HG02885 (cell line): ENCODE results near the gene CALR.
A peak's percentile ranks its signal among the peaks of the same experiment; 100 is the strongest.
"Not testable (repeated sequence)": the region's sequence is repeated elsewhere in the genome, so short reads cannot be mapped to it uniquely, and the experiment has no call there.

Source experiments
- ATAC-seq: cut with Tn5 transposase; IDR thresholded peaks from one replicate; pipeline ENCODE4 v1.9.1; 2021; ENCODE audit warnings: mild to moderate bottlenecking; ENCODE audit not compliant: unreplicated experiment, poor library complexity

Gene CALR

DNA sequence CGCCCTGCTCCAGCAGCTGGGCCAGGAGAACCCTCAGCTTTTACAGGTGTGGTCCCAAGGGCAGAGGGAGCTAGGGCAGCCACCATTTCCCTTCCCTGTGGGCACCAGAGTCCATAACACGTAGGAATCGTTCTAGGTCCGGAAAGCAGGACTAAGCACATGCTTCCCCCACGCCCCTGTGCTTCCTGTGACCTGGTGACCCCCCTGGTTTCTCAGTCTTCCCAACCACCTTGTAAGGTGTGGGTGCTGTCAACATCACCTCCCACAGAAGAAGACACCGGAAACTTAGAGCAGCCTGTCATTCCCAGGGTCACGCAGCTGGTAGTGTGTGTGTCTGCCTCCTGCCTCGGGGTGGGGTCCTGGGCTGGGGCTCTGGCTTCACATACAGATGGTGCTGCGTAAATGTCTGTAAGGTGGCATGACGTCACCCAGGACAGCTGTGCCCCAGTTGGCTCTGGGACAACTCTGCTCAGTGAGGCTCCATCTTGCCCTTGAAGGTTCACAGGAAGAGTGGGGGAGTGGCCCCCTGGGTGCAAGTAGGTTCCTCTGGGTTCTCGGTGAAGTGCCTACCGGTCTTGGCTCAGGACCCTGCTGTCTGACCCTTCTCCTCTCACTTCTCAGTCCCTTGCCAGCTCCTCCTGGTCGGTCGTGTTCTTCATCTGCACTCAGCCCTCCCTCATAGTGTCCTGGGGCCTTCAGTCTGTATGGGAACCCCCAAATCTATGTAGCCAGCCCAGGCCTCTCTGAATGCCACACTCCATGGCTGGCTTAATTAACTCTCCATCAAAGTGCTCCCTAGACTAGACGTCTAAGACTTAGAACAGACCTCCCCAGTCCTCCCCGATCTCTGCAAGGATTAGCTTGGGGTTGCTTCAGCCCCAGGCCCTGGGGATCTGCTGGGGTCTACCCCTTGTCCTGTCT is 11.2 kb downstream of the CALR start:
- no peak for ATAC-seq

DNA sequence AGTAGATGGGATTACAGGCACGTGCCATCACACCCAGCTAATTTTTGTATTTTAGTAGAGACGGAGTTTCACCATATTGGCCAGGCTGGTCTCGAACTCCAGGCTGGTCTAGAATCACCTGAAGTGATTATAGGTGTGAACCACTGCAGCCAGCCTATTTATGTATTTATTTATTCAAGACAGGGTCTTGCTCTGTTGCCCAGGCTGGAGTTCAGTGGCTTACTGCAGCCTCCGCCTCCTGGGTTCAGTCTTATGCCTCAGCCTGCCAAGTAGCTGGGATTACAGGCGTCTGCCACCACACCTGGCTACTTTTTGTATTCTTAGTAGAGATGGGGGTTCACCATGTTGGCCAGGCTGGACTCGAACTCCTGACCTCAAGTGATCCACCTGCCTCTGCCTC is 13.6 kb downstream of the CALR start:
- ATAC-seq = not testable (repeated sequence)

DNA sequence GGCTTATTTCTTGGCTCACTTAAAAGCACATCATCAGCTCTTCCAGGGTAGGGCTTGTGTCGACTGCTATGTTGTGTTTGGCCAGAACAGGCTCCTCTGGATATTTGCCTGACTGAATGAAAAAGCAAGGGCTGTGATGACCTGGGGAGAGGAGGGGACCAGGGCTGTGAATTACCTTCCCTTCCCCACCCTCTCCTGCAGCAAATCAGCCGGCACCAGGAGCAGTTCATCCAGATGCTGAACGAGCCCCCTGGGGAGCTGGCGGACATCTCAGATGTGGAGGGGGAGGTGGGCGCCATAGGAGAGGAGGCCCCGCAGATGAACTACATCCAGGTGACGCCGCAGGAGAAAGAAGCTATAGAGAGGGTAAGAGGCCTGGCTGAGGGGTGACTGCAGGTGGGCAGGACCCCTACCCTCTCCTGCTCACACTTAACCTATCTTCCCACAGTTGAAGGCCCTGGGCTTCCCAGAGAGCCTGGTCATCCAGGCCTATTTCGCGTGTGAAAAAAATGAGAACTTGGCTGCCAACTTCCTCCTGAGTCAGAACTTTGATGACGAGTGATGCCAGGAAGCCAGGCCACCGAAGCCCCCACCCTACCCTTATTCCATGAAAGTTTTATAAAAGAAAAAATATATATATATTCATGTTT is 14.2 kb downstream of the CALR start:
- no peak for ATAC-seq

DNA sequence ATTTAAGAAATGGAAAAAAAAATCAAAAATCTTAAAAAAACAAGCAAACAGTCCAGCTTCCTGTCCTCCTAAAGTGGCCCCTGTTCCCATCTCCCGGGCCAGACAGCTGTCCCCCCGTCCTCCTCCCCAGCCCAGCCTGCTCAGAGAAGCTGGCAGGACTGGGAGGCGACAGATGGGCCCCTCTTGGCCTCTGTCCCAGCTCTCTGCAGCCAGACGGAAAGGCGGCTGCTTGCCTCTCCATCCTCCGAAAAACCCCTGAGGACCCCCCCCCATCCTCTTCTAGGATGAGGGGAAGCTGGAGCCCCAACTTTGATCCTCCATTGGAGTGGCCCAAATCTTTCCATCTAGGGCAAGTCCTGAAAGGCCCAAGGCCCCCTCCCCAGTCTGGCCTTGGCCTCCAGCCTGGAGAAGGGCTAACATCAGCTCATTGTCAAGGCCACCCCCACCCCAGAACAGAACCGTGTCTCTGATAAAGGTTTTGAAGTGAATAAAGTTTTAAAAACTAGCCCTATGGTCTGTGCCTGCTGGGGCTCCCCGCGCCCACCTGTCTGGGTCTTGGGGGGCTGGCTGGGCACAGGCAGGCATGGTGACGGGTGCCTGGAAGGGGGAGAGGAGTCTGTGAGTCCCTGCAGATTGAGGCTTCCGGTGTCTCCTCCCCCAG is 14.9 kb downstream of the CALR start:
- no peak for ATAC-seq

DNA sequence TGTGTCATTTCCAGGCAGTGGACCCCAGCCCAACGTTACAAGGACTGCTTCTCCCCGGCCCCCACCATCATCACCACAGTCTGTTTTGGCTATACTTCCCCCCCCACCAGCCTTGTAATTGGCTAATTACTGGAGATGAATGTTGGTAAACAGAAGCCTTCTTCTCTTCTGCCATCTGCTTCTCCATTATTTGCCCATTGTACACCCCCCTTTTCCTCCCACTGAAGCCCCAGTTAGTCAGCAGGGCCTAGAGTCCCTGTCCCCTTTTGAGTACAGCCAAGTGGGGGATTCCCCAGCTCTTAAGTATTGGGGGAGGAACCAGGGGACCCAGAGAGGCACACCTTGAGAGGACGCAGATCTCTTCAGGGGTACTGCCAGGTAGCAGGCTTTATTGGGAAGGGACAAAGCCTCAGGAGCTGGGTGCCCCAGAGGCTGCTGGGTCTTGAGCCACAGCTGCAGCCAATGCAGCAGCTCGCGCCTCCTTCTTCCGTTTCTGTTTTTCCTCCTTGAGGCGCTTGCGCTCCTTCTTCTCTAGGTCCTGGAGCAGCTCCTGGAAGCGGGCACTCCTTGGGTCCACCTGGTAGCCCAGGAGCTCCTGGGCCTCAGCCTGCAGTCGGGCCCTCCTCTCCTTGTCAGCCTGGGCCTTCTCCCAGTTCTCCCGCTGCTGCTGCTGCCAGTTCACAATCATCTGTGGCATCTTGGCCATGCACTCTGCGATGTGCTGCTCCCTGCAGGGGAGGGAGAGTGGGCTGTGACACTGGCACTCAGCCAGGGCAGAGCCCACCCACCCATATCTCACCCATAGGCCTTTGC is 15.6 kb downstream of the CALR start:
- ATAC-seq = no peak

DNA sequence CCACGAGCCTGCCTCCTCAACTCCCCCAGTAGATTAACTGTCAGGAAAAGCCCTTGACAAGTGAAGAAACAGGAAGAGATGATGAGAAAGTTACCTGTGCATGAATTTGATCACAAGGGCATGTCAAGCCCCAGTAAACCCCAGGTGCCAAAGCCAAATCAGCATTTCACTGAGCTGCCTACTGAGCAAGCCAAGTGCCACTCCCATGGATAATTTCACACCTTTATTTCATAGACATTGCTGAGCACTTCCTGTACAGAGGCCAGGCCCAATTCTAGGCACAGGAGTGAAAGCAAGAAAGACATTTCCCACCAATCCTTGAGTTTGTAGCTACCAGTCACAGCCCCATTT is 16.2 kb downstream of the CALR start:
- no peak for ATAC-seq

DNA sequence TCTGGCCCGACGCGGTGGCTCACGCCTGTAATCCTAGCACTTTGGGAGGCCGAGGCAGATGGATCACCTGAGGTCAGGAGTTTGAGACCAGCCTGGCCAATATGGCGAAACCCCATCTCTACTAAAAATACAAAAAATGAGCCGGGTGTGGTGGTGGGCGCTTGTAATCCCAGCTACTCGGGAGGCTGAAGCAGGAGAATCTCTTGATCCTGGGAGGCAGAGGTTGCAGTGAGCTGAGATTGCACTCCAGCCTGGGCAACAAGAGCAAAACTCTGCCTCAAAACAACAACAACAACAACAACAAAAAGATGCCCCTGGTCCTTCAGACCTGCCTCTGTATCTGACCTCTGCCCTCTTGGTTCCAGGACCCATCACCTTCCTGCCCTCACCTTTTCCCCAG is 17.2 kb downstream of the CALR start:
- ATAC-seq = not testable (repeated sequence)

DNA sequence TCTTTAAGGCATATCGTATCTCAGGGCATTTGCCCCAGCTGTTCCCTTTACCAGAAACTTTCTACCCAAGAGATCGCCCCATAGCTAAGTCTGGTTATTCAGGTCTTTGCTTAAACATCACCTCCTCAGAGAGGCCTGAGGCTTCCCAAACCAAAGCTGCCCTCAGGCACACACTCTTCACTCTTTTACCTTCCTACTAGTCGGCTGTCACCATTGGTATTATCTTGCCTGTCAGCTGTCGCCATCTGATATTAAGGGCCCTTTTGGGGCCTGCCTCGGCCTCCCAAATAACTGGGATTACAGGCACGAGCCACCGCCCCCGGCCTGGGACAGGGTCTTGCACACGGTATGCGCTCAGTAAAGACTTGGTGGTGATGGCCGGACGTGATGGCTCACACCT is 17.6 kb downstream of the CALR start:
- ATAC-seq = no peak

DNA sequence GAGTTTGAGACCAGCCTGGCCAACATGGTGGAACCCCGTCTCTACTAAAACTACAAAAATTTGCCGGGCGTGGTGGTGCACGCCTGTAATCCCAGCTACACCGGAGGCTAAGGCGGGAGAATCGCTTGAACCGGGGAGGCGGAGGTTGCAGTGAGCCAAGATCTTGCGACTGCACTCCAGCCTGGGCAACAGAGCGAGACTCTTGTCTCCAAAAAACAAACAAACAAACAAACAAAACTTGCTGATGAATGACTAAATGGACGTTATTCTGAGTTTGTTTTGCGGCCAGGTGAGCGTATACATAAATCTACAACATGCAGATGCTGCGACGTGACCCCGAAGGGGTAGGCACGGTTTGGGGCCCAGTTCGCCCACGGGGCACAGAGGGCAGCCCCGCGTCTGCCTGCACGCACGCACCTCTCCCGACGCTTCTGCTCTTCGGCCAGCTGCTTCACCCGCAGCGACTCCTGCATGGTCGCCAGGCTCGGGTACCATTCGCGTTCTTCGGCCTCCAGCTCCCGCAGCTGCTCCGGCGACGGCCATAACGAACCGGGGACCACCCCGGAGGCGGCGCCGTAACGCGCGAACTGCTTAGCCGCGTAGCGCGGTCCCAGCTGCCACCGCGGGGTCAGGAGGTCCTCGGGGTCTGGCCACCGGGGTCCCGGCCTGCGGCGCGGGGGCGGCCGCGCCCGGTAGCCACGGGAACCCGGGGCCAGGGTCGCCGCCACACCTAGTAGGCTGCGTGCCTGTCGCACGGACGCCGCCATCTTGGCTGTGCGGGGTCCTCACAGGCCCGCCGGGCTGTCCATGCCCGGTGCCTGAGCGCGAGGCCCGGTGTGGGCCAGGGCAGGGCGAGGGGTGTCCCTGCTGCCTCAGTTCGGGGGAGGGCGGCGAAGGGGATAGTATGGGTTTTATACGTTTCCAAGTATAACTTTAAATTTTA is 18.3 kb downstream of the CALR start, which contains the start of gene GADD45GIP1:
GADD45GIP1 (minus strand) TSS at position 778 of the 943 bp plus-strand sequence; CDS start at position 767, 11 bp downstream.
- peak; percentile 73 for ATAC-seq

DNA sequence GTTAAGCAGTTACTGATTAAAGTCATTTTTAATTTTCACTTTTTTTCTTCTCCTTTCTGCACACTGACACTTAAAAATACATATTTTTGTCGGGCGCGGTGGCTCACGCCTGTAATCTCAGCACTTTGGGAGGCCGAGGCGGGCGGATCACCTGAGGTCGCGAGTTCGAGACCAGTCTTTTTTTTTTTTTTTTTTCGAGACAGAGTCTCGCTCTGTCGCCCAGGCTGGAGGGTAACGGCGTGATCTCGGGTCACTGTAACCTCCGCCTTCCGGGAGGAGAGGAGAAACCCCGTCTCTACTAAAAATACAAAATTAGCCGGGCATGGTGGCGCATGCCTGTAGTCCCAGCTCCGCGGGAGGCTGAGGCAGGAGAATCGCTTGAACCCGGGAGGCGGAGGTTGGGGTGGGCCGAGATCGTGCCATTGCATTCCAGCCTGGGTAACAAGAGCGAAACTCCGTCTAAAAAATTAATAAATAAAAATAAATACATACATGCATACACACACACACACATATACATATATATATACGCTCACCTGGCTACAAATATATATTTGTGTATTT is 19.1 kb downstream of the CALR start:
- ATAC-seq = not testable (repeated sequence)

DNA sequence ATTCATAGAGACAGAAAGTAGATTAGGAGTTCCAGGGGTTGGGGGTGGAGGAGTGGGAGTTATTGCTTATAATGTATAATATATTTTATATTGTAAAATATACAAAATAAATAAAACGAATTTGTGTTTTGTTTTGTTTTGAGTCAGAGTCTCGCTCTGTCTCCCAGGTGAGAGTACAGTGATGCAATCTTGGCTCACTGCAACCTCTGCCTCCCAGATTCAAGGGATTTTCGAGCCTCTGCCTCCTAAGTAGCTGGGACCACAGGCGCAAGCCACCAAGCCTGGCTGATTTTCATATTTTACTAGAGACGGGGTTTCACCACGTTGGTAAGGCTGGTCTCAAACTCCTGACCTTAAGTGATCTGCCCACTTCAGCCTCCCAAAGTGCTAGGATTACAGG is 21.1 kb downstream of the CALR start:
- no peak for ATAC-seq

DNA sequence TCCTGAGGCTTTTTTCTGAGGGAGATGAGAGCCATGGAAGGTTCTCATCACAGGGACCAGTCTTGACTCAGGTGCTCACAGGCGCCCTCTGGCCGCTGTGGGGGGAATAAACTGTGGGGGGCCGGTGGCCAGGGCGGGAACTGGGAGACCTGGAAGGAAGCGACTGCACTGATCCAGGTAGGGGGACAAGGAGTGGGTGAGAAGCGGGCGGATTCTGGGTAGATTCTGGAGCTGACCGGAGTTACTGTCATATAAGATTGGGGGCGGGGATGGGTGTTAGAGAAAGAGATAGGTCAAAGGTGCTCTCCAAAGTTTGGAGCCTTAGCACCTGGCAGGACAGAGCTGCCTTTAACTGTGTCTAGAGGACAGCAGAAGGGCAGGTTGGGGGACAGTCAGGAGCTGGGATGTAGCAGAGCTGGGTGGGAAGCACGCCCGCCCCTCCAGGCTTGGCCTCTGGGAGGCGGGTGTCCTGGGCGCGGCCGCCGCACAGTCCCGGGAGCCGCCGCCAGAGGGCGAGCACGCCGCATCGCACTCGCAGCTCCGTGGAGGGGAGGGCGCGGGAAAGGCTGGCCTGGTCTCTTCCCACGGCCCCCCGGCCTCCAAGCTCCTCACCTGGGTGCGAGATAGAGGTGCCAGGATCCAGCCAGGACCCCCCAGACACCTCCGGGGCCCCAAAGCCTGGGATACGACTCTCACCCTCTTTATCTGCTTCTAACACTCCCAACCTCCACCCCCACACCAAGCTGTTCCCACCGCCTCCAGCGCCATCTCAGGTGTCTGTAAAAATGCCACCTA is 26.8 kb downstream of the CALR start:
- peak; percentile 77 for ATAC-seq

DNA sequence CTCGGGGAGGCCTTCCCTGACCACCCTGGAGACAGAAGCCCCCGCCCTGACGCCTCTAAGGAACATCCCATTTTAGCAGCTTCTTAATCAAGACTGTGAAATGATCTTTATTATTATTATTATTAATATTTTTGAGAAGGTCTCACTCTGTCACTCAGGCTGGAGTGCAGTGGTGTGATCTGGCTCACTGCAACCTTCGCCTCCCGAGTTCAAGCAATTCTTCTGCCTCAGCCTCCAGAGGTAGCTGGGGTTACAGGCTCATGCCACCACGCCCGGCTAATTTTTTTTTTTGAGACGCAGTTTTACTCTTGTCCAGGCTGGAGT is 27.4 kb downstream of the CALR start:
- no peak for ATAC-seq

DNA sequence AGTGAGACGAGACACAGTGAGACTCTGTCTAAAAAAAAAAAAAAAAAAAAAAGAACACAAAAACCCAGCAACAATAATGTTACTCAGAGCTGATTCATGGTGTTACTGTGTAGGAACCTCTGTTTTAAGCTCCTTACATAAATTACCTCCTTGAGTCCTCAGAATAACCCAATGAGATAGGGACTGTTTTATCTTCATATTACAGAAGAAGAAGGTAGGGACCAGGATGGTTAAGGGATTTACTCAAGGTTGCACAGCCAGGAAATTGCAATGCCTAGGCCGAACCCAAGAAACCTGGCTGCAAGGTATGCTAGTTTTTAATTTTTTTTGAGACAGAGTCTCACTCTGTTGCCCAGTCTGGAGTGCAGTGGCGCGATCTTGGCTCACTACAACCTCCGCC is 29.5 kb downstream of the CALR start:
- no peak for ATAC-seq

DNA sequence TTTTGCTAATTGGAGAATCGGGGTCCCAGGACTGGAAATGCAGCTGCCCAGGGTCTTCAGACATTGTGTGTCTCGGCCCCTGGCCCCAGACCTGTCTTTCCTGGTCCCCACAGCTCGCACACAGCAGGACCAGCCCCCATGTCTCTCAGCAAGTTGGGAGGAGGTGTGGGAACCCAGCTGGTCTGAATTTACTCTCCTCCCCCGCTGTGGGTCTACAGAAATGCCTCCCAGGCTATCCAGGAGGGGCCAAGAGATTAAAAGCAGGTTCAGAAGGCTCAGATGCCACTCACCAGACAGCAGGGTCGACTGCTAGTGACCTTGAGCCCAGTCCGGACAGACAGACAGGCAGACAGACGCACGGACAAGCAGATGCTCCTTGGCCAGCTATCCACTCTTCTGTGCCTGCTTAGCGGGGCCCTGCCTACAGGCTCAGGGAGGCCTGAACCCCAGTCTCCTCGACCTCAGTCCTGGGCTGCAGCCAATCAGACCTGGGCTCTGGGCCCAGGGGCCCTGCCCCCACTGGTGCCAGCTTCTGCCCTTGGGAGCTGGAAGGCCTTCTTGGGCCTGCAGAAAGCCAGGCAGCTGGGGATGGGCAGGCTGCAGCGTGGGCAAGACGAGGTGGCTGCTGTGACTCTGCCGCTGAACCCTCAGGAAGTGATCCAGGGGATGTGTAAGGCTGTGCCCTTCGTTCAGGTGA is 31.0 kb downstream of the CALR start, which contains the start of gene DAND5:
DAND5 (plus strand) TSS at position 285 of the 697 bp plus-strand sequence; CDS start at position 370, 85 bp downstream.
- ATAC-seq = no peak

DNA sequence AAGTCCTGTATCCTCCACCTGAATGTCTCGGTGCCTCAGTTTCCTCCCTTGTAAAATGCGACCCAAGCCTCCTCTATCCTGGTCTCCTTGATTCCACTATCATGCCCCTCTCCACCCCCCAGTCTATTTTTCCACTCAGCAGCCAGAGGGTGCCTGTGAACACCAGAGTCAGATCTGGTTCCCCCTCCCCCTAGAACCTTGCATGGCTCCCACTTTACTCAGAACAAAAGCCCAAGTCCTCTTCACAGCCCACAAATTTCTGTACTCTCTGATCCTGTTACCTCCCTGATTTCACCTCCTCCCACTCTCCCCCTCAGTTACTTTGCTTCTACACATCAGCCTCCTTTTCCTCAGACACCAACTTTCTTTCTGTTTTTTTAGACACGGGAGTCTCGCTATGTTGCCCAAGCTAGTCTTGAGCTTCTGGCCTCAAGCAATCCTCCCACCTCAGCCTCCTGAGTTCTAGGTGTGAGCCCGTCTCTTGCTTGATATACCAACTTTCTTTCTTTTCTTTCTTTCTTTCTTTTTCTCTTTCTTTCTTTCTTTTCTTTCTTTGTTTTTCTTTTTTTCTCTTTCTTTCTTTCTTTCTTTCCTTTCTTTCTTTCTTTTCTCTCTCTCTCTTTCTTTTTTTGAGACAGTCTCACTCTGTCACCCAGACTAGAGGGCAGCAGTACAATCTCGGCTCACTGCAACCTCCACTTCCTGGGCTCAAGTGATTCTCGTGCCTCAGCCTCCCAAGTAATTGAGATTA is 31.8 kb downstream of the CALR start:
- ATAC-seq = no peak

DNA sequence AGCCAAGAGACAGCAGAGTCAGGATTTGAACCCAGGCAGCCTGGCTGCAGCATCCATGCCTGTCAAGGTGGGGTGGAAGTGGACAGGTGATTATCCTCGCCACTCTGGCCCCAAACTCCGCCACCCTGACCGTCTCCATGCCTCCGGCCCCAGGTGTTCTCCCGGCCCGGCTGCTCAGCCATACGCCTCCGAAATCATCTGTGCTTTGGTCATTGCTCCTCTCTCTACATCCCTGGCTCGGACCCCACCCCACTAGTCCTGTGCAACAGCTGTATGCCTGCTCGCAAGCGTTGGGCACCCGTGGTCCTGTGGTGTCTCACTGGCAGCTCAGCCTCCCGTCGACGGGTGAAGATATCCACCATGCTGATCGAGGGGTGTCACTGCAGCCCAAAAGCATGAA is 34.8 kb downstream of the CALR start:
- no peak for ATAC-seq
